Measurements from ENCODE around the gene TM7SF3. TPM values are rescaled to one million over a fixed set of nuclear protein-coding genes. Genes with fewer than 3 reads are reported as not detected.

Gene TM7SF3
- total RNA-seq, 2 experiments from 2014 or later, result 36.7 to 37.6 TPM

GRCh38 chr12:26929590-26929989 is 84.6 kb downstream of the TM7SF3 start:
- no peak overlapping the region for H3K27ac Mint-ChIP-seq
- H3K36me3 Mint-ChIP-seq (ENCODE audit: low read depth), result peaks cover 63% of the 10 kb centered on the region
- intact Hi-C loops (cut with micrococcal nuclease), result no loop called here
- peaks cover 34% of the 10 kb centered on the region for H3K4me1 Mint-ChIP-seq (ENCODE audit: low read depth)
- ChIA-PET POLR2A (no interaction called here), CTCF (no interaction called here)
- DNase-seq, result no peak
- H3K4me3 Mint-ChIP-seq, result no peak overlapping the region
- ATAC-seq, result no peak
- no peaks in the 10 kb centered on the region for H3K9me3 Mint-ChIP-seq
- TF ChIP-seq CTCF (IDR thresholded peaks at IDR 0.05), result no peak
- no peaks in the 10 kb centered on the region for H3K27me3 Mint-ChIP-seq

GRCh38 chr12:26928661-26929060 is 85.5 kb downstream of the TM7SF3 start:
- no peak overlapping the region for H3K4me3 Mint-ChIP-seq
- H3K27ac Mint-ChIP-seq, result no peak overlapping the region
- CTCF ChIA-PET, result no interaction called here
- no peaks in the 10 kb centered on the region for H3K27me3 Mint-ChIP-seq
- ATAC-seq (no peak), DNase-seq (no peak)
- TF ChIP-seq CTCF (IDR thresholded peaks at IDR 0.05), result no peak
- peaks cover 26% of the 10 kb centered on the region for H3K4me1 Mint-ChIP-seq (ENCODE audit: low read depth)
- intact Hi-C loops (cut with micrococcal nuclease), result no loop called here
- peaks cover 59% of the 10 kb centered on the region for H3K36me3 Mint-ChIP-seq (ENCODE audit: low read depth)
- H3K9me3 Mint-ChIP-seq, result no peaks in the 10 kb centered on the region
- POLR2A ChIA-PET, result no interaction called here

Other genes with a start within 250 kb of the TM7SF3 start
- gene ITPR2, start 181.2 kb downstream of the TM7SF3 start, total RNA-seq, result 10 to 100 TPM; 38.9 to 41.2 TPM
- 100 to 1,000 TPM; 102 to 115 TPM for gene INTS13, start 76.4 kb downstream of the TM7SF3 start, total RNA-seq
- gene FGFR1OP2, start 75.9 kb downstream of the TM7SF3 start, total RNA-seq, result 10 to 100 TPM; 72.4 to 75.1 TPM
- gene MED21, start 8.2 kb upstream of the TM7SF3 start, total RNA-seq, result 10 to 100 TPM; 30.4 to 30.6 TPM
- not detected for gene C12orf71, start 68.2 kb upstream of the TM7SF3 start, total RNA-seq
- gene STK38L, start 229.9 kb upstream of the TM7SF3 start, total RNA-seq, result 10 to 100 TPM; 23.5 to 27.6 TPM

Measured in activated CD8-positive, alpha-beta T cell treated with anti-CD3 and anti-CD28 coated beads for 36 hours (primary cell).